ENCODE measurements around the gene TMEM50A.
A peak's percentile ranks its signal among the peaks of the same experiment; 100 is the strongest.
"Not testable (repeated sequence)": the region's sequence is repeated elsewhere in the genome, so short reads cannot be mapped to it uniquely, and the experiment has no call there.

The TMEM50A gene

GRCh38 chr1:25392841-25393240 is 54.7 kb downstream of the TMEM50A start:
- TF ChIP-seq CTCF (IDR thresholded peaks at IDR 0.05; ENCODE audit: low read length, missing control alignments), result no peak
- DNase-seq (ENCODE audit: low read depth), result no peak
- H3K4me3 ChIP-seq (replicated peaks; ENCODE audit: low read depth, low read length), result no peak overlapping the region

- DNase-seq (ENCODE audit: low read depth), result peak; percentile 21
- not testable (repeated sequence) for H3K4me3 ChIP-seq (replicated peaks; ENCODE audit: low read depth, low read length)
Observed at GRCh38 chr1:25397549-25397948, 59.4 kb downstream of the TMEM50A start.

GRCh38 chr1:25398079-25398478 is 59.9 kb downstream of the TMEM50A start:
- DNase-seq (ENCODE audit: low read depth), result not testable (repeated sequence)

GRCh38 chr1:25402947-25403803 is 65.0 kb downstream of the TMEM50A start:
- not testable (repeated sequence) for H3K4me3 ChIP-seq (replicated peaks; ENCODE audit: low read depth, low read length); DNase-seq (ENCODE audit: low read depth)
- TF ChIP-seq CTCF (IDR thresholded peaks at IDR 0.05; ENCODE audit: low read length, missing control alignments), result peak; percentile 18

More at GRCh38 chr1:25398079-25398478, 59.9 kb downstream of the TMEM50A start:
- not testable (repeated sequence) for H3K4me3 ChIP-seq (replicated peaks; ENCODE audit: low read depth, low read length)

- not testable (repeated sequence) for H3K4me3 ChIP-seq (replicated peaks; ENCODE audit: low read depth, low read length); DNase-seq (ENCODE audit: low read depth)
Observed at GRCh38 chr1:25405731-25406305, 67.7 kb downstream of the TMEM50A start.

GRCh38 chr1:25409641-25410427 is 71.7 kb downstream of the TMEM50A start:
- H3K4me3 ChIP-seq (replicated peaks; ENCODE audit: low read depth, low read length); DNase-seq (ENCODE audit: low read depth): not testable (repeated sequence)
